ENCODE measurements around the gene RPS19.
"Not testable (repeated sequence)": the region's sequence is repeated elsewhere in the genome, so short reads cannot be mapped to it uniquely, and the experiment has no call there.

RPS19 gene

DNA sequence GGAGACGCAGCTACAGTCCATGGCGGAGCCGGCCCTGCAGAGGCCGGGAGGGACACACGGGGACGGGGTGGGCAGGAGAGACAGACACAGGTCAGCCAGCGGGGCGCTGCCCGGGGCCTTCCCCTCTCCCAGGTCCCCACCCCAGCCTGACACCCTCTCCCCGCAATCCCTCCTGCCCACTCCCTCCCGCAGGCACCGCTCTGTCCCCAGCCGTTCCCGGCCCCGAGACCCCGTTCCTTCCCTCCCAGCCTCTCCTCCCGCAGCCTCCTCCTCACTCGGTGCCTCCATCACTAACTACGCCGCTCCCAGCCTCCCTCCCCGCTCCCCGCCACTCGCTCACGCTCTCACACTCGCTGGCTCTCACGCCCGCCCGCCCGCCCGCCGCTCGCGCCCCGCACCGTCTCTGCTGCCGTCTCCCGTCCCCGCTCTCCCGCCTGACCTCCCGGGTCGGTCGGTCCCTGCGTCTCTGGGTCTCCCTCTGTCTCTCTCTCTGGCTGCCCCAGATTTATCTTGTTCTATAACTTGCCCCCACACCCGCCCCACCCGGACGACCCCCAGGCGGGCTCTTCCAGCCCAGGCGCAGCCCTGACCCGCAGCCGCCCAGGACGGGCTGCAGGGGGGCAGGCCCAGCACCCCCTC, 53.0 kb downstream of the RPS19 start:
- H3K9me3 ChIP-seq (ENCODE audit: insufficient read depth, low read depth, low read length): peaks cover 3% of the 10 kb centered on the region; the same call in 1 of the 2 replicates
- H3K4me1 ChIP-seq (ENCODE audit: insufficient read depth, low read length): no peaks in the 10 kb centered on the region
- H3K36me3 ChIP-seq (ENCODE audit: insufficient read depth, low read depth, low read length): no peaks in the 10 kb centered on the region
- no peak overlapping the region for H3K27ac ChIP-seq (ENCODE audit: low read length)
- H3K4me3 ChIP-seq (ENCODE audit: low read length): peak overlapping the region; percentile 50; the same call in 1 of the 2 replicates
- H3K27me3 ChIP-seq (ENCODE audit: insufficient read depth, low read length): peaks cover 93% of the 10 kb centered on the region
- H3K9ac ChIP-seq (ENCODE audit: low read depth, low read length): no peak overlapping the region

DNA sequence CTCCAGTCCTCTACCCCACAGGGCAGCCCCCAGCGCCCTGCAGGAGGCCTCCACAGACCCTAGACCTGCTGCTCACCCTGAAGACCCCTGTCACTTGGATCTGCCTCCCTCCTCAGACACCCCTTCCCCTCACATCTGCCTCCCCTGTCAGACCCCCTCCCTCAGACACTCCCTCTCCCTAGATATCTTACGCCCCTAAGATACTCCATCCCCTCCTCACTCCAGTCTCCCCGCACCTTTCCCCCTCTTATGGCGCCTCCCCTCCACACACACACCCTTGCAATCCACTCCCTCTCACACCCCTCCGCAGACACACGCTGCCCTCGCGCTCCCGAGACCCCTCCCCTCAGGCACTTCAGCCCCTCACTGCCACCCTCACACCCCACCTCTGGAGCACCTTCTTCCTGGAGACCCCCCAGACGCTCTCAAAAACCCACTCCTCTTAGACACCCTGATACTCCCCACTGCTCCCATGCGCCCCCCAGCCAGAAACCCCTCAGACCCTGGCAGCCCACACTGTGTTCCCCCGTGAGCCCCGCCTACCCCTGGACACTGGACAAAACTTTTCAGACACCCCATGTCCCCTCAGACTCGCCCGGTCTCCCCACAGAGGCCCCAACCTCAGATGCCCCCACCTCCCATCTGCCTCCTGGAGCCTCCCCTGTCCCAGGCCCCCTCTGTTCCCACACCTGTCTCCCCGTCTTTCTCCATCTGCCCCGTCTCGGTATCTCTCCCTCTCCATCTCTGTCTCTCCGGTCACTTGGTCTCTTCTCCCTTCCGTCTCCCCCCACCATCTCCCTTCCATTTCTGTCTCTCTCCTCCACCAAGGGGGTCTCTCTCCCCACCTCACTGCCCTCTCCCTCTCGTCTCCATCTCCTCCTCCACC, 53.7 kb downstream of the RPS19 start:
- peaks cover 3% of the 10 kb centered on the region; the same call in 1 of the 2 replicates for H3K9me3 ChIP-seq (ENCODE audit: insufficient read depth, low read depth, low read length)
- H3K4me1 ChIP-seq (ENCODE audit: insufficient read depth, low read length): no peaks in the 10 kb centered on the region
- no peak overlapping the region for H3K9ac ChIP-seq (ENCODE audit: low read depth, low read length)
- no peak overlapping the region for H3K4me3 ChIP-seq (ENCODE audit: low read length)
- H3K36me3 ChIP-seq (ENCODE audit: insufficient read depth, low read depth, low read length): no peaks in the 10 kb centered on the region
- H3K27me3 ChIP-seq (ENCODE audit: insufficient read depth, low read length): peaks cover 100% of the 10 kb centered on the region
- no peak overlapping the region for H3K27ac ChIP-seq (ENCODE audit: low read length)

DNA sequence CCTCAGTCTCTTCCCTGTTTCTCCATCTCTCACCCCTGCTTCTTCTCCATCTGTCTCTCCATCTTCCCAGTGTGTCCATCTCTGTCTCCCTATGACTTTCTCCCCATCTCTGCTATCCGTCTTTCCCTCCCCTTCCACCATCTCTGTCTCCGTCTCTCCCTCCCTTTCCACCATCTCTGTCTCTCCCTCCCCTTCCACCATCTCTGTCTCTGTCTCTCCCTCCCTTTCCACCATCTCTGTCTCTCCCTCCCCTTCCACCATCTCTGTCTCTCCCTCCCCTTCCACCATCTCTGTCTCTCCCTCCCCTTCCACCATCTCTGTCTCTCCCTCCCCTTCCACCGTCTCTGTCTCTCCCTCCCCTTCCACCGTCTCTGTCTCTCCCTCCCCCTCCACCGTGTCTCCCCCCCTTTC, 54.4 kb downstream of the RPS19 start:
- not testable (repeated sequence) for H3K4me3 ChIP-seq (ENCODE audit: low read length); H3K27ac ChIP-seq (ENCODE audit: low read length); H3K9ac ChIP-seq (ENCODE audit: low read depth, low read length); H3K4me1 ChIP-seq (ENCODE audit: insufficient read depth, low read length); H3K9me3 ChIP-seq (ENCODE audit: insufficient read depth, low read depth, low read length); H3K36me3 ChIP-seq (ENCODE audit: insufficient read depth, low read depth, low read length)
- peaks cover 100% of the 10 kb centered on the region for H3K27me3 ChIP-seq (ENCODE audit: insufficient read depth, low read length)

DNA sequence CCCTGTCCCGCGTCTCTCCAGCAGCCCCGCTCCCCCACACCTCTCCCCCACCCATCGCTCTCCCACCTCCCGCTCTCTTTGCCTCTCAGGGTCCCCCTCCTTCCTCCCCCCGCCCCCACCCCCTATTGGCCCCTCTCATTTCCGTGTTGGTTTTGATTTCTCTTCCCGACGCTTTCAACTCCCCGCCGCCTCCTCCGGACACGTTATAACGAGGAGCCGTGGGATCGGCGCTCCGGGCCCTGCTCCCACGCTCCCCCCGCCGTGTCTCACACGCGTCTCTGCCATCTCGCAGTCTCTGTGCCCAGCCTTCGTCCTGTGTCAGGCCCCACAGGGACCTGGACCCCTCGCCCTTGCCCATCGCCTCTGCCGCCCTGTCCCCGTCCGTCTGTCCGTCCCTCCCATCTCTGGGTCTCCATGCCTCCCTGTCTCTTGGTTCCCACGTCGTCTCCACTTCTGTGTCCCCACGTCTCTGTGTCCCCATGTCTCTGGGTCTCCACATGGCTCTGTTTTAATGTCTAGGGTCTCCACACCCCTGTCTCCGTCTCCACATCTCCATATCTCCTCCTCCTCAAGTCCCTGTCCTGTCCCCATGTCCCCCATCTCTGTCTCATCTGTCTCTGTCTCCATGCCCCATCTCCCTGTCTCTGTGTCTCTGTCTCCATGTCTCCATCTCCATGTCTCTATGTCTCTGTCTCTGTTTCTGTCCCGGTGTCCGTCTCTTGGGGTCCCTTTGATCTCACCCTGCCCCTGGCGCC, 55.1 kb downstream of the RPS19 start:
- Histone ChIP-seq H3K36me3 (ENCODE audit: insufficient read depth, low read depth, low read length) (no peaks in the 10 kb centered on the region), H3K9ac (ENCODE audit: low read depth, low read length) (no peak overlapping the region), H3K27me3 (ENCODE audit: insufficient read depth, low read length) (peaks cover 100% of the 10 kb centered on the region), H3K4me1 (ENCODE audit: insufficient read depth, low read length) (no peaks in the 10 kb centered on the region), H3K9me3 (ENCODE audit: insufficient read depth, low read depth, low read length) (peaks cover 3% of the 10 kb centered on the region), H3K27ac (ENCODE audit: low read length) (no peak overlapping the region), H3K4me3 (ENCODE audit: low read length) (no peak overlapping the region)

DNA sequence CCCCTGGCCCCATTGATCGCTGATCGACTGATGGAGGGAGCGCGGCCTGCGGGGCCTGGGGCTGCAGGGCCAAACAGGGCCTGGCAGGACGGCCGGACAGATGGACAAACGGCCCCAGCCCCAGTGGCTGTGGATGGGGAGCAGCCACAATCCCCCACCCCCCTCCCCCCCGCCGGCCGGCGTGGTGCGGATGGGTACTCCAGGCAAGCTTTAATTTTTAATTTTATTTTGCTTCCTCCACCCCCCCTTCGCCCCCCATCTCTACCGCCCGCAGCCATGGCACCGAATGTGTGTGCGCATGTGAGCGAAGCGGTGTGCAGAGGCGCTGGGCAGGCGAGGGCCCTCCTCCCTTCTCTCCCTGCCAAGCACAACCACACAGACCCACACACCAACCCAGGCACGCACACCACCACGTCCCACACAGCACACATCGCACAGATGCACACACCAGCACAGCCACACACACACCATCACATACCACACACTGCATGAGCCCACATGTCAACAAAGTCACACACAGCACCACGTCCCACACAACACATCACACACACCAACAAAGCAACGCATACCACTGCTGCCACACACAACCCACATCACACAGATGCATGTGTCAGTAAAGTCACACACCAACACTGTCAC, 55.8 kb downstream of the RPS19 start:
- Histone ChIP-seq H3K9ac (ENCODE audit: low read depth, low read length) (no peak overlapping the region), H3K9me3 (ENCODE audit: insufficient read depth, low read depth, low read length) (peaks cover 3% of the 10 kb centered on the region), H3K27me3 (ENCODE audit: insufficient read depth, low read length) (peaks cover 100% of the 10 kb centered on the region), H3K27ac (ENCODE audit: low read length) (no peak overlapping the region), H3K4me1 (ENCODE audit: insufficient read depth, low read length) (no peaks in the 10 kb centered on the region), H3K36me3 (ENCODE audit: insufficient read depth, low read depth, low read length) (no peaks in the 10 kb centered on the region), H3K4me3 (ENCODE audit: low read length) (no peak overlapping the region)

DNA sequence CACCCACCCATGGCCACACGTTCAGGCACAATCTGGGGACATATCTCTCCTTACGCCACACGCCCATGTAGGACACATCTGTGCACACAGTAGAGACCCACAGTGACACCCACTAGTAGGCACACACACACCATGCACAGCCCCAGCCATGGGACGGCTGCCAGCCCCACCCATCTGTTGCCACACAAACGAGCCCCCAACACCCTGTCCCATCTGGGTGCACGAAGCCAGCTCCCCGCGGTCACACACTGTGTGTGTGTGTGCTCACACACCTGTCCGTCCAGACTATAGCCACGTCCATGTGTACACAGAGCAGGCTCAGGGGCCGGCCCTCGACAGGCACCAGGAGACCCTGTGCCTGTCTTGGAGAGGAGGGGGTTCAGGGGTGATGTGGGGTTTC, 57.6 kb downstream of the RPS19 start:
- H3K9ac ChIP-seq (ENCODE audit: low read depth, low read length): no peak overlapping the region
- H3K36me3 ChIP-seq (ENCODE audit: insufficient read depth, low read depth, low read length): no peaks in the 10 kb centered on the region
- 0 out of 2 replicates have a peak, but pooled peaks cover 3% of the 10 kb centered on the region for H3K4me1 ChIP-seq (ENCODE audit: insufficient read depth, low read length)
- H3K9me3 ChIP-seq (ENCODE audit: insufficient read depth, low read depth, low read length): peaks cover 3% of the 10 kb centered on the region
- no peak overlapping the region for H3K27ac ChIP-seq (ENCODE audit: low read length)
- H3K4me3 ChIP-seq (ENCODE audit: low read length): no peak overlapping the region
- peaks cover 100% of the 10 kb centered on the region for H3K27me3 ChIP-seq (ENCODE audit: insufficient read depth, low read length)

DNA sequence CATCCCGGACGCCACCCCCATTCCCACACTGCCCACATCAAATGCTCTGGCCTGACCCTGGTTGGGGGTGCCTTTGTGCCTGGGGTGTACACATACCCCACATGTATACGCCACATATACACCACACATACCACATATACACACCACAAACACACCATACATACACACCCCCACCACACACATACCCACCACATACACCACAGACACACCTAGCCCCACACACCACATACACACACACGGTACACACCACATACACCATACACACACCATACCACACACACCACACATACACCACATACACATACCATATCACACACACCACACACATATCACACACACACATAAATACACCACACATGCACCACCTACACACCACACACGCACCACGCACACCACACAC, 58.0 kb downstream of the RPS19 start:
- H3K4me1 ChIP-seq (ENCODE audit: insufficient read depth, low read length): 0 out of 2 replicates have a peak, but pooled peaks cover 3% of the 10 kb centered on the region
- no peak overlapping the region for H3K27ac ChIP-seq (ENCODE audit: low read length)
- peaks cover 100% of the 10 kb centered on the region for H3K27me3 ChIP-seq (ENCODE audit: insufficient read depth, low read length)
- no peaks in the 10 kb centered on the region for H3K36me3 ChIP-seq (ENCODE audit: insufficient read depth, low read depth, low read length)
- no peak overlapping the region for H3K9ac ChIP-seq (ENCODE audit: low read depth, low read length)
- peaks cover 3% of the 10 kb centered on the region for H3K9me3 ChIP-seq (ENCODE audit: insufficient read depth, low read depth, low read length)
- H3K4me3 ChIP-seq (ENCODE audit: low read length): no peak overlapping the region

DNA sequence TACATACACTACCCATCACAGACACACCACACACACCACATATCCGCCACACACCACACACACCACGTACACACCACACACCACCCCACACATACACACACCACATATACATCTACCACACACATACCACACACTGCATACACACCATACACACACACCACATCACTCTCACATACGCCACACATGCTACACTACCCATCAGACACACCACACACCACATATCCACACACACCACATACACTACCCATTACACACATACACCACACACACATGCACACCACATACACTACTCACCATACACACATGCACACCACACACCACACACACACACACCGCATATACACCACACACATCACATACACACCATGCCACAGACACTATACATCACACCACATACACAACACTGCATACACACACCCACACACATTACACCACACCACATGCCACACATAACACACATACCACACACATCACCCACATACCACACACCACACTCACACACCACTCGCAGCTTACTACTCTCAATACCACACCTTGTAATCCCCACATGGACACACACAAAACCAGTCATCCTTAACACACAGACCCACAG, 58.7 kb downstream of the RPS19 start:
- Histone ChIP-seq H3K27ac (ENCODE audit: low read length) (no peak overlapping the region), H3K9me3 (ENCODE audit: insufficient read depth, low read depth, low read length) (peaks cover 3% of the 10 kb centered on the region), H3K4me1 (ENCODE audit: insufficient read depth, low read length) (0 out of 2 replicates have a peak, but pooled peaks cover 3% of the 10 kb centered on the region), H3K36me3 (ENCODE audit: insufficient read depth, low read depth, low read length) (no peaks in the 10 kb centered on the region), H3K4me3 (ENCODE audit: low read length) (no peak overlapping the region), H3K27me3 (ENCODE audit: insufficient read depth, low read length) (peaks cover 98% of the 10 kb centered on the region), H3K9ac (ENCODE audit: low read depth, low read length) (no peak overlapping the region)

DNA sequence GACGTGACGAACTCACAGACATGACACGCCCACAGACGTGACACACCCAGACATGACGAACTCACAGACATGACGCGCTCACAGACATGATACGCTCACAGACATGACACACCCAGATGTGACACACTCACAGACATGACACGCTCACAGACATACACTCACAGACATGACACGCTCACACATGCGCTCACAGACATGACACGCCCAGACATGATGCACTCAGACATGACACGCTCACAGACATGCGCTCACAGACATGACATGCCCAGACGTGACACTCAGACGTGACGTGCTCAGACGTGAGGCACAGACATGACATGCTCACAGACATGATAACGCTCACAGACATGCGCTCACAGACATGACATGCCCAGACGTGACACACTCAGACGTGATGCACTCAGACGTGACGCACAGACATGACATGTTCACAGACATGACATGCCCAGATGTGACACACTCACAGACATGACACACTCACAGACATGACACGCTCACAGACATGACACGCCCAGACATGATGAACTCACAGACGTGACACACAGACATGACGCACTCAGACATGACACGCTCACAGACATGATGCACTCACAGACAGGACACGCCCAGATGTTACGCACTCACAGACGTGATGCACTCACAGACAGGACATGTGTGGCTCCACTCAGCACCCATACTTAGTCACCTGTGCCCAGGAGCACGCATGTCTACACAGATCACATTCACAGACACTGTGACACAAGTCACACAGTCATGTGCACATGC, 60.1 kb downstream of the RPS19 start:
- H3K4me1 ChIP-seq (ENCODE audit: insufficient read depth, low read length): 0 out of 2 replicates have a peak, but pooled peaks cover 3% of the 10 kb centered on the region

DNA sequence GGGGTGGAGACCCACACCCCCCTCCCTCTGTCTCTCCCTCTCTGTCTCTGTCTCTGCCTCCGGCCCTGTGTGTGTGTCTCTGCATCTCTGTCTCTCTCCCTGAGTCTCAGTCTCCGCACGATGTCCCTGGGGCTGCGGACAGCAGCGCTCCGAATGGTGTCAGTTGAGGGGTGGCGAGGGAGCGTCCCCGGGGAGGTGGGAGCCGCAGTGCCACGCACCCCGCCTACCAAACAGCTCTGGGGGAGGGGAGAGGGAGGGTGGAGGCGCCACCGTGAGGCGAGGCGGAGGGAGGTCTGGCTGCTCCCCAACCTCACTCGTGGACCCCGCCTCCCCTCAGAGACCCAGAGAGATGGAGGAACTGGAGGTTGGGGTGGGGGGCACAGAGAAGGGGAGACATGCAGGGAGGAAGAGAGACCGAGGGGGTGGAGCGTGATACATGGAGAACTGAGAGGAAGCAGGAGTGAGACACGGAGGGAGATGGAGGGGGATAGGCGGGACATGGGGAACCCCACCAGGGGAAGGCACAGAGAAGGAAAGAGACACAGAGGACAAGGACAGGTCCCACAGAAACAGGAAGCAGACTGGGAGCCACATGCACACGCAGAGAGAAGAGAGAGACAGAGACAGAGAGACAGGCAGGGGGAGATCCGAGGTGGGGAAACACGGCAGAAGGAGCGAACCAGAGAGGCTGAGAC, 61.0 kb downstream of the RPS19 start:
- H3K36me3 ChIP-seq (ENCODE audit: insufficient read depth, low read depth, low read length): no peaks in the 10 kb centered on the region
- no peak overlapping the region for H3K4me3 ChIP-seq (ENCODE audit: low read length)
- no peak overlapping the region for H3K9ac ChIP-seq (ENCODE audit: low read depth, low read length)
- H3K27ac ChIP-seq (ENCODE audit: low read length): no peak overlapping the region
- peaks cover 98% of the 10 kb centered on the region for H3K27me3 ChIP-seq (ENCODE audit: insufficient read depth, low read length)
- no peaks in the 10 kb centered on the region; the same call in none of the 2 replicates for H3K9me3 ChIP-seq (ENCODE audit: insufficient read depth, low read depth, low read length)
- H3K4me1 ChIP-seq (ENCODE audit: insufficient read depth, low read length): 0 out of 2 replicates have a peak, but pooled peaks cover 3% of the 10 kb centered on the region

More for the DNA sequence above, 60.1 kb downstream of the RPS19 start:
- Histone ChIP-seq H3K4me3 (ENCODE audit: low read length) (no peak overlapping the region), H3K27me3 (ENCODE audit: insufficient read depth, low read length) (peaks cover 98% of the 10 kb centered on the region), H3K36me3 (ENCODE audit: insufficient read depth, low read depth, low read length) (no peaks in the 10 kb centered on the region), H3K9me3 (ENCODE audit: insufficient read depth, low read depth, low read length) (peaks cover 3% of the 10 kb centered on the region), H3K9ac (ENCODE audit: low read depth, low read length) (no peak overlapping the region), H3K27ac (ENCODE audit: low read length) (no peak overlapping the region)

All from iPS-20b (cell line).